Measurements from ENCODE around the gene FAM13C. TPM values are rescaled to one million over a fixed set of nuclear protein-coding genes. Genes with fewer than 3 reads are reported as not detected.

Gene FAM13C
- total RNA-seq, 2 donors from 2014 or later: 5.4 to 9.6 TPM

DNA sequence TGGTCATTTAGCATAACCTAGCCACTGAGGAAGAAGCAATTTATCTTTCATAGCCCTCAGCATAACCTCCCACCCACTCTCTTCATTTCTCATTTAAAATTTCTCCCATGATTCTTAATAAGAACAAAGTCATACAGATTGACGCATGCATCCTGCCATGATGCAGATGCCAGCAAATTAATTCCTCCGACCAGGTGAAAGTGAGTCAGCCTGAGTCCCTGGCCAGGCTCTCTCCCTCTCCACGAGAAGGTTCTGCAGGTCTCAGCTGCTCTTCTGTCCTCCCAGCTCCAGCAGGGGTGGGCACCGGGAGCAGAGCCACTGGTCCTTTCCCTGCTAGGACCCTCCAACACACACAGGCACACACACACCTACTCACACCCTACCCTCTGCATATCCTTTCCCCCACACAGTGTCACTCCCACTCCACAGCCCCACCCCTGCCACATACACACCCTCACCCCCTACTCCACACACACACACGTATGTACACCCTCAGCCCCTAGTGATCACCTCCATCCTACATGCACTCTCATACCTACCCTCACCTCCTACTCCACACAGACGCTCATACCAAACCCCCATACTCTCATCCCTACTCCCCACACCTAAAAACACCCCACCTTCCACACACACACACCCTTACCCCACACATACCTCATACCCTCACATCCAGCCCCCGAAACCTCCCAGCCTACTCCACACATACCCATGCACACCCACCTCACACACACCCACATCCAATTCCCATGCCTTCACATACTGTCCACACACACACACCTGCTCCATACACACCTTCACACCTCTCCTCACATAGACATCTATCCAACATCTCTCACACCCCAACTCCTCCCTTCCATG is 78.0 kb downstream of the FAM13C start:
- Histone ChIP-seq H3K27me3 (no peaks in the 10 kb centered on the region), H3K4me3 (no peak overlapping the region), H3K9me3 (no peaks in the 10 kb centered on the region), H3K36me3 (replicated peaks in 1 of 2; ENCODE audit: insufficient read depth in 1 of 2, low read depth in 2 of 2) (no peaks in the 10 kb centered on the region), H3K4me1 (no peaks in the 10 kb centered on the region), H3K27ac (peak overlapping the region in 1 of 4 donors; percentile 9)
- WGBS, 2 donors: 53 to 57% methylated on average over 7 of the region's 7 CpGs
- no peak for ATAC-seq
- intact Hi-C loops (cut with DNase I): no loop called here
- TF ChIP-seq POLR2A (IDR thresholded peaks at IDR 0.05): no peak
- TF ChIP-seq, protein P1, sequence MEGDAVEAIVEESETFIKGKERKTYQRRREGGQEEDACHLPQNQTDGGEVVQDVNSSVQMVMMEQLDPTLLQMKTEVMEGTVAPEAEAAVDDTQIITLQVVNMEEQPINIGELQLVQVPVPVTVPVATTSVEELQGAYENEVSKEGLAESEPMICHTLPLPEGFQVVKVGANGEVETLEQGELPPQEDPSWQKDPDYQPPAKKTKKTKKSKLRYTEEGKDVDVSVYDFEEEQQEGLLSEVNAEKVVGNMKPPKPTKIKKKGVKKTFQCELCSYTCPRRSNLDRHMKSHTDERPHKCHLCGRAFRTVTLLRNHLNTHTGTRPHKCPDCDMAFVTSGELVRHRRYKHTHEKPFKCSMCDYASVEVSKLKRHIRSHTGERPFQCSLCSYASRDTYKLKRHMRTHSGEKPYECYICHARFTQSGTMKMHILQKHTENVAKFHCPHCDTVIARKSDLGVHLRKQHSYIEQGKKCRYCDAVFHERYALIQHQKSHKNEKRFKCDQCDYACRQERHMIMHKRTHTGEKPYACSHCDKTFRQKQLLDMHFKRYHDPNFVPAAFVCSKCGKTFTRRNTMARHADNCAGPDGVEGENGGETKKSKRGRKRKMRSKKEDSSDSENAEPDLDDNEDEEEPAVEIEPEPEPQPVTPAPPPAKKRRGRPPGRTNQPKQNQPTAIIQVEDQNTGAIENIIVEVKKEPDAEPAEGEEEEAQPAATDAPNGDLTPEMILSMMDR (IDR thresholded peaks at IDR 0.05): no peak
- DNase-seq: no peak

DNA sequence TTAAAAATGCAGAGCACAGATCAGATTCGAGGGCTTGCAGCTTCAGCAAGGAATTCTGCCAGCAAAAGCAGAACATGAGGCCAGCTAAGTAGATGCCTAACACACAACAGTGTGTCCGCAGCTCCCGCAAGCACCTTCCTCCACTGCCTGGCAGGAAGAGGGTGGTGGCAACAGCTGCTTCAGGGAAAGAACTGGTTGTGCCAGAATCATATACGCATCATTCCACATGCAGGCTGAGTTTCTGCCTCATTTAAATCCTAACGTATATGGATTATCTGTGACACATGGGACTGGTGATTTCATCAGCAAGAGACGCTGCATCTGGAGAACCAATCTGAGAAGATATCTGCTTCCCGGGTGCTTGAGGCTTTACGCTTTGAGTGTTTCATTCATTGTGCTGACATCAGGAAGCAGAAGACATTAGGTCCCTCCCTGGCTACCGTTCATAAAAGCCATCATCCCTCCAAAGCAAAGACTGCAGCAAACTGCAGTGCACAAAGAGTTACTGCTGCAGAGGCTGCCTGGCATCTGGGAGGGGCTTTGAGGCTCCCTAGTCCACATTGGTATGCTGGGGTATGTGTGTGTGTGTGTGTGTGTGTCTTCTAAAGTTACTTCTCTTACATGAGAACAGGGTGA is 78.8 kb downstream of the FAM13C start:
- H3K9me3 ChIP-seq: no peaks in the 10 kb centered on the region
- no peak overlapping the region for H3K27ac ChIP-seq
- H3K27me3 ChIP-seq: no peaks in the 10 kb centered on the region
- no peak for TF ChIP-seq POLR2A (IDR thresholded peaks at IDR 0.05)
- TF ChIP-seq, protein P1 (IDR thresholded peaks at IDR 0.05): no peak
- H3K4me3 ChIP-seq: no peak overlapping the region
- WGBS, 2 donors: 34 to 50% methylated on average over 9 of the region's 9 CpGs
- no peaks in the 10 kb centered on the region for H3K36me3 ChIP-seq (replicated peaks in 1 of 2; ENCODE audit: insufficient read depth in 1 of 2, low read depth in 2 of 2)
- peak in 1 of 4 donors; percentile 7 for DNase-seq
- intact Hi-C loops (cut with DNase I): no loop called here
- no peak for ATAC-seq
- H3K4me1 ChIP-seq: no peaks in the 10 kb centered on the region

DNA sequence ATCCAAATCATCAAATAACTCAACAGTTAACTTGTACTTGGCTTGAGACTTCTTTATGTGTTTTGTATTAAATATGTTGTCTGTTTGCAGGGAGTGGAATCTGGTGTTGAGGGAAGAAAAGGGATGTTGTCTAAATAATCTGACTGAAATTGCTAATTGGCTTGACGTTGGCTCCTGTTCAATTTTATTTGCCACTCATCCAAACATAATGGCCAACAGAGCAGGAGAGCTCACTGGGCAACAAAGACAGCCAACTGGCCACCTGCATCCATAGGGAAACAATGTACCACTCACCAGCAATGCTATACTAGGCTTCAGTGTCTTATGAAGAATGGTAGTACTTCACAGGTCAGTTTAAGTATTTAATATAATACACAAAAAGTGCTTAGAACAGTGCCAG is 80.5 kb downstream of the FAM13C start:
- no peak overlapping the region for H3K27ac ChIP-seq
- DNase-seq: no peak
- intact Hi-C loops (cut with DNase I): no loop called here
- H3K4me1 ChIP-seq: no peaks in the 10 kb centered on the region
- H3K27me3 ChIP-seq: no peaks in the 10 kb centered on the region
- ATAC-seq: no peak
- no peaks in the 10 kb centered on the region for H3K36me3 ChIP-seq (replicated peaks in 1 of 2; ENCODE audit: insufficient read depth in 1 of 2, low read depth in 2 of 2)
- 39 to 53% methylated on average over 1 of the region's 1 CpG for WGBS, 2 donors
- no peaks in the 10 kb centered on the region for H3K9me3 ChIP-seq
- TF ChIP-seq POLR2A (IDR thresholded peaks at IDR 0.05): no peak
- TF ChIP-seq, protein P1 (IDR thresholded peaks at IDR 0.05): no peak
- H3K4me3 ChIP-seq: no peak overlapping the region

DNA sequence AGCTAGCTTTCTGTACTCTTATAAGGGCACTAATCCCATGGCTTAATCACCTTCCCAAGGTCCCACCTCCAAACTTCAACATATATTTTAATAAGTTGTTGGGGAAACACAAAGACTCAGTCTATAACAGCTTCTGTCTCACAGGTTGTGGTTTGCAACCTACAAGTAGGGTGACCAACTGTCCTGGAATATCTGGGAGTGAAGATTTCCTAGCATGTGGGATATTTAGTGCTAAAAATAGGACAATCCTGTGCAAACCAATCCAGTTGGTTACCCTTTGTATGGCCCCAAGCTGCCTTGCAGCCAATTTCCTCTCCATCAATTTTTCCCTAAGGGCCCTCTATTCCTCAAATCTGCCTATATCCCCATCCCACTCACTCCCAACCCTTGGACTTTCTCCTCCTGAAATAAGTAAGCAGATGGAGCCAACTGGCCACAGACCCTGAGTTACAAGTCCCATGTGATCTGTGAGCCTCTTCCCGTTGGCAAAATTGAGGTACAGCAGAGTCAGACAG is 82.3 kb downstream of the FAM13C start:
- 71 to 88% methylated on average over 1 of the region's 1 CpG for WGBS, 2 donors
- TF ChIP-seq, protein P1 (IDR thresholded peaks at IDR 0.05): no peak
- TF ChIP-seq POLR2A (IDR thresholded peaks at IDR 0.05): no peak
- Histone ChIP-seq H3K4me1 (no peaks in the 10 kb centered on the region), H3K4me3 (no peak overlapping the region), H3K27me3 (no peaks in the 10 kb centered on the region), H3K27ac (no peak overlapping the region), H3K9me3 (no peaks in the 10 kb centered on the region), H3K36me3 (replicated peaks in 1 of 2; ENCODE audit: insufficient read depth in 1 of 2, low read depth in 2 of 2) (no peaks in the 10 kb centered on the region)
- no peak for ATAC-seq
- no peak for DNase-seq
- intact Hi-C loops (cut with DNase I): no loop called here
